HS-27A (cell line): ENCODE data around the gene RNF112.
"Not testable (repeated sequence)": the region's sequence is repeated elsewhere in the genome, so short reads cannot be mapped to it uniquely, and the experiment has no call there.

Experiments used
- DNase-seq: peaks from one replicate; pipeline ENCODE4 v3.0.0-alpha.2; 2012; ENCODE audit warnings: low read depth, missing footprints

Gene RNF112

GRCh38 chr17:19414396-19415280 lies 3.6 kb downstream of the RNF112 start:
- DNase-seq = no peak

GRCh38 chr17:19415311-19415710 lies 4.3 kb downstream of the RNF112 start:
- DNase-seq = no peak

GRCh38 chr17:19415806-19416775 lies 5.1 kb downstream of the RNF112 start:
- DNase-seq = no peak

- DNase-seq = no peak
Observed at GRCh38 chr17:19417611-19418010, 6.6 kb downstream of the RNF112 start.

- no peak for DNase-seq
Observed at GRCh38 chr17:19418251-19418992, 7.4 kb downstream of the RNF112 start.

- DNase-seq = no peak
Observed at GRCh38 chr17:19421219-19421618, 10.2 kb downstream of the RNF112 start.

- DNase-seq = no peak
Observed at GRCh38 chr17:19421926-19422325, 10.9 kb downstream of the RNF112 start.

- DNase-seq = no peak
Observed at GRCh38 chr17:19424934-19425868, 14.2 kb downstream of the RNF112 start.

- no peak for DNase-seq
Observed at GRCh38 chr17:19426631-19427030, 15.6 kb downstream of the RNF112 start.

GRCh38 chr17:19431691-19432090 lies 20.7 kb downstream of the RNF112 start:
- no peak for DNase-seq

GRCh38 chr17:19433255-19433654 lies 22.2 kb downstream of the RNF112 start:
- no peak for DNase-seq

- no peak for DNase-seq
Observed at GRCh38 chr17:19433727-19434340, 22.8 kb downstream of the RNF112 start.

- no peak for DNase-seq
Observed at GRCh38 chr17:19440421-19440820, 29.4 kb downstream of the RNF112 start.

GRCh38 chr17:19441288-19441687 lies 30.3 kb downstream of the RNF112 start:
- not testable (repeated sequence) for DNase-seq

- DNase-seq = no peak
Observed at GRCh38 chr17:19442731-19443130, 31.7 kb downstream of the RNF112 start.

- no peak for DNase-seq
Observed at GRCh38 chr17:19443148-19443547, 32.1 kb downstream of the RNF112 start.

GRCh38 chr17:19445105-19445504 lies 34.1 kb downstream of the RNF112 start:
- no peak for DNase-seq

- DNase-seq = not testable (repeated sequence)
Observed at GRCh38 chr17:19446577-19446976, 35.5 kb downstream of the RNF112 start.

GRCh38 chr17:19447085-19447583 lies 36.1 kb downstream of the RNF112 start:
- DNase-seq = peak; percentile 64
